Aorta (tissue), 5 donors: ENCODE results near the gene SMAD3. TPM values are rescaled to one million over a fixed set of nuclear protein-coding genes. Genes with fewer than 3 reads are reported as not detected.

Experiments used
- ATAC-seq: fragments of 200-7000 bp; cut with Tn5 transposase; one replicate; pipeline ENCODE4 v1.9.1; 2022; ENCODE audit warnings: moderate library complexity; ENCODE audit not compliant: low FRiP score
- DNase-seq, 2 donors: peaks; one replicate each; pipeline ENCODE4 v3.0.0-alpha.2; 2020
- H3K27ac ChIP-seq, 2 donors: one replicate each; pipeline ENCODE4 v1.5.1; 2013; ENCODE audit warnings: low read length in 2 of 2, mild to moderate bottlenecking in 2 of 2, moderate library complexity in 2 of 2, control low read depth in 1 of 2, inconsistent platforms in 1 of 2, low read depth in 1 of 2
- H3K27me3 ChIP-seq, 2 donors: one replicate each; pipeline ENCODE4 v1.6.1; 2013; ENCODE audit warnings: control low read depth in 1 of 2, low read length in 1 of 2, mild to moderate bottlenecking in 1 of 2, moderate library complexity in 1 of 2; ENCODE audit not compliant: insufficient read depth in 2 of 2, control insufficient read depth in 1 of 2
- H3K36me3 ChIP-seq, 2 donors: one replicate each; pipeline ENCODE4 v1.6.1; 2013; ENCODE audit warnings: control low read depth in 1 of 2, low read length in 1 of 2, mild to moderate bottlenecking in 1 of 2; ENCODE audit not compliant: insufficient read depth in 2 of 2, control insufficient read depth in 1 of 2
- H3K4me1 ChIP-seq, 2 donors: one replicate each; pipeline ENCODE4 v1.6.1; 2013; ENCODE audit warnings: low read length in 2 of 2, control low read depth in 1 of 2, mild to moderate bottlenecking in 1 of 2, moderate library complexity in 1 of 2; ENCODE audit not compliant: insufficient read depth in 2 of 2, control insufficient read depth in 1 of 2
- H3K4me3 ChIP-seq, 2 donors: one replicate each; pipeline ENCODE4 v1.5.1; 2013; ENCODE audit warnings: low read length in 2 of 2, control low read depth in 1 of 2, mild to moderate bottlenecking in 1 of 2
- H3K9me3 ChIP-seq: one replicate; pipeline ENCODE4 v1.6.1; 2013; ENCODE audit warnings: mild to moderate bottlenecking, low read length; ENCODE audit not compliant: control insufficient read depth
- WGBS, 2 donors: extraction: QIAGEN DNeasy Blood & Tissue Kit; methylation state at CpG; one replicate each; pipeline ENCODE4 v1.1.7; 2013; 5-methylcytosine and 5-hydroxymethylcytosine counted together
- intact Hi-C, 2 donors: fragments of 100-400 bp; cut with DNase I; formaldehyde crosslinking; loops; one replicate each; pipeline versions ENCODE4 v1.14.2 to v1.15.0; 2022
- polyA plus RNA-seq, 2 donors: library from polyadenylated mRNA; stranded (reverse); fragments of 200-250 nt; gene quantifications; one replicate each; pipeline ENCODE4 v1.2.3, GENCODE V29; 2013
- total RNA-seq, 2 donors: library from RNA; stranded (reverse); fragmentation: NEBNext Ultra II Directional; extraction: Animal tissue kit (Norgen Biotek cat#: 25700); gene quantifications; one replicate each; pipeline ENCODE4 v1.2.1, GENCODE V29; 2021
- donor health status: healthy with polysubstance abuse.
- donor health status: Bipolar disorder and iron deficiency.
- donor health status: DM: no; HTN: no; CAD: no.
- donor health status: DM: no; HTN: no; CAD: no.
- donor health status: DM: yes; HTN: yes; CAD: no.

The SMAD3 gene
- total and polyA plus RNA-seq, 4 donors: 7.1 to 90.8 (median 55.0) TPM

DNA sequence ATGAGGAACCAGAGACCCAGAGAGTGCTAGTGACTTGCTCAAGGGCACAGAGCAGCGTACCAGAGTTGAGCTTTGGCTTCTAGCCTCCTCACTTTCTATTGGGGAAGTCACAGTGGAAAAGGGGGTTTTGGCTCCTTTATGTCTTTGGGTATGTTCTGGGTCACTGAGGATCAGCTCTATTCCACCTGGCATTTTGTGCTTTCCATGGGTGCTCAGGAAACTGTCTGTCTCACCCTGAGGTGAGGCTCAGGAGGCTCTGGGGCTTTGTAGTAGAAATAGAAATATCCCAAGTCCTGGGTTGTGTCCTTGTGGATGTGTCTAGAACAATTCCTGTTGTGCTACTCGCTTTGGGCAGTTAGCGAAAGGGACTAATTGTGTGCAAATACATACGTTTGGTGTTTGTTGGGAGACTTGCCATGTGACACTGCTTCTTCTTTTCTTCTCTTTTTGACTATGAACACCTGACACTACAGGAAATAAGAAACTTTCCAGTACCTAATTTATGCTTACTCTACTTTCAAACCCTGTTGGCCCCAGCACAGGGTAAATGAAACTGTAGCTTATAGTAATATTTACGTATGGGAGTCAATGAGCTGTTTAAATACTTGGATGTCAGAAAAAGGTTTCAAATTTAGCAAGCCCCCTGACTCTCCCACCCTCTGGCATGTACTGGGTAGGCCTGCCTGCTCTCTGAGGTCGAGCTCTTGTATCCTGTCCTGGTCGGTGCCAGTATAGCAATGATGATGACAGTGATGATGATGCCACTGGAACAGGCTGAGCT, 35.6 kb downstream of the SMAD3 start:
- 90% methylated on average over 7 of the region's 7 CpGs for WGBS, 2 donors
- intact Hi-C loops: no loop called here
- peak in 1 of 2 donors; percentile 19 for DNase-seq
- no peak for ATAC-seq
- Histone ChIP-seq H3K9me3 (no peaks in the 10 kb centered on the region), H3K27ac (no peak overlapping the region), H3K36me3 (no peaks in the 10 kb centered on the region), H3K4me1 (peaks cover 9 to 12% of the 10 kb centered on the region in 2 donors), H3K27me3 (no peaks in the 10 kb centered on the region), H3K4me3 (no peak overlapping the region)

- no peak for ATAC-seq
Observed at GRCh38 chr15:67101911-67102598, 36.7 kb downstream of the SMAD3 start.

DNA sequence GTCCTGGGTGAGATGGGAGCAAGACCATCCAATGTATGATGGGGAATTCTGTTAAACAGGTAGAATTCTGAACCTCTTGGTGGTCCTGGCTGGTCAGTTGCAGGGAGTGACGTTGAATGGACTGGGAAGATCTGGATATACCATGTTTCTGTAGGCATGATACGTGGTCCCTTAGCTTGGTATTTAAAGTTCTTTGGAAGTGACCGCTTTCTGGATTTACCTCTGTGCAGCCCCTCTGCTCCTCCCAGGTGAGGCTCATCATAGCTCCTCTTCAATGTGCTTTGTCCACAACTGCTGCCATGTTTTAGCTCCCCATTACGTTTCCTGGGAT, 37.2 kb downstream of the SMAD3 start:
- H3K4me1 ChIP-seq: peaks cover 9 to 12% of the 10 kb centered on the region in 2 donors
- intact Hi-C loops: no loop called here

More at GRCh38 chr15:67101911-67102598, 36.7 kb downstream of the SMAD3 start:
- Histone ChIP-seq H3K27ac (no peak overlapping the region), H3K4me1 (peaks cover 9 to 12% of the 10 kb centered on the region in 2 donors), H3K36me3 (no peaks in the 10 kb centered on the region), H3K9me3 (no peaks in the 10 kb centered on the region), H3K4me3 (no peak overlapping the region), H3K27me3 (no peaks in the 10 kb centered on the region)
- 61 to 64% methylated on average over 8 of the region's 8 CpGs for WGBS, 2 donors
- no peak for DNase-seq
- intact Hi-C loops: no loop called here

GRCh38 chr15:67103021-67103420, 37.6 kb downstream of the SMAD3 start:
- no peak overlapping the region for H3K4me3 ChIP-seq
- ATAC-seq (no peak), DNase-seq (peak in 1 of 2 donors; percentile 8)
- H3K27ac ChIP-seq: no peak overlapping the region
- intact Hi-C loops: no loop called here
- H3K9me3 ChIP-seq: no peaks in the 10 kb centered on the region
- peaks cover 9 to 12% of the 10 kb centered on the region in 2 donors for H3K4me1 ChIP-seq
- 84 to 93% methylated on average over 4 of the region's 4 CpGs for whole genome bisulfite sequencing, 2 donors
- no peaks in the 10 kb centered on the region for H3K36me3 ChIP-seq
- no peaks in the 10 kb centered on the region for H3K27me3 ChIP-seq

More for the DNA sequence above, 37.2 kb downstream of the SMAD3 start:
- 93 to 97% methylated on average over 4 of the region's 4 CpGs for WGBS, 2 donors
- H3K36me3 ChIP-seq: no peaks in the 10 kb centered on the region
- H3K27ac ChIP-seq: no peak overlapping the region
- no peaks in the 10 kb centered on the region for H3K27me3 ChIP-seq
- ATAC-seq (no peak), DNase-seq (no peak)
- H3K4me3 ChIP-seq: no peak overlapping the region
- H3K9me3 ChIP-seq: no peaks in the 10 kb centered on the region

- peaks cover 9 to 12% of the 10 kb centered on the region in 2 donors for H3K4me1 ChIP-seq
Observed at GRCh38 chr15:67103432-67103831, 38.0 kb downstream of the SMAD3 start.

GRCh38 chr15:67103869-67104268, 38.5 kb downstream of the SMAD3 start:
- intact Hi-C loops: no loop called here
- Histone ChIP-seq H3K36me3 (no peaks in the 10 kb centered on the region), H3K9me3 (no peaks in the 10 kb centered on the region), H3K27ac (no peak overlapping the region), H3K4me1 (peaks cover 9 to 12% of the 10 kb centered on the region in 2 donors), H3K27me3 (no peaks in the 10 kb centered on the region), H3K4me3 (no peak overlapping the region)
- ATAC-seq (no peak), DNase-seq (peak in 1 of 2 donors; percentile 6)
- 77% methylated on average over 11 of the region's 11 CpGs for WGBS, 2 donors

More at GRCh38 chr15:67103432-67103831, 38.0 kb downstream of the SMAD3 start:
- intact Hi-C loops: no loop called here
- Histone ChIP-seq H3K4me3 (no peak overlapping the region), H3K36me3 (no peaks in the 10 kb centered on the region), H3K27me3 (no peaks in the 10 kb centered on the region), H3K9me3 (no peaks in the 10 kb centered on the region), H3K27ac (no peak overlapping the region)
- ATAC-seq: no peak
- WGBS, 2 donors: 91 to 93% methylated on average over 6 of the region's 6 CpGs
- peak in 1 of 2 donors; percentile 23 for DNase-seq

GRCh38 chr15:67104510-67104909, 39.1 kb downstream of the SMAD3 start:
- intact Hi-C loops: no loop called here
- 7 to 10% methylated on average over 8 of the region's 8 CpGs for WGBS, 2 donors
- no peak for ATAC-seq

DNA sequence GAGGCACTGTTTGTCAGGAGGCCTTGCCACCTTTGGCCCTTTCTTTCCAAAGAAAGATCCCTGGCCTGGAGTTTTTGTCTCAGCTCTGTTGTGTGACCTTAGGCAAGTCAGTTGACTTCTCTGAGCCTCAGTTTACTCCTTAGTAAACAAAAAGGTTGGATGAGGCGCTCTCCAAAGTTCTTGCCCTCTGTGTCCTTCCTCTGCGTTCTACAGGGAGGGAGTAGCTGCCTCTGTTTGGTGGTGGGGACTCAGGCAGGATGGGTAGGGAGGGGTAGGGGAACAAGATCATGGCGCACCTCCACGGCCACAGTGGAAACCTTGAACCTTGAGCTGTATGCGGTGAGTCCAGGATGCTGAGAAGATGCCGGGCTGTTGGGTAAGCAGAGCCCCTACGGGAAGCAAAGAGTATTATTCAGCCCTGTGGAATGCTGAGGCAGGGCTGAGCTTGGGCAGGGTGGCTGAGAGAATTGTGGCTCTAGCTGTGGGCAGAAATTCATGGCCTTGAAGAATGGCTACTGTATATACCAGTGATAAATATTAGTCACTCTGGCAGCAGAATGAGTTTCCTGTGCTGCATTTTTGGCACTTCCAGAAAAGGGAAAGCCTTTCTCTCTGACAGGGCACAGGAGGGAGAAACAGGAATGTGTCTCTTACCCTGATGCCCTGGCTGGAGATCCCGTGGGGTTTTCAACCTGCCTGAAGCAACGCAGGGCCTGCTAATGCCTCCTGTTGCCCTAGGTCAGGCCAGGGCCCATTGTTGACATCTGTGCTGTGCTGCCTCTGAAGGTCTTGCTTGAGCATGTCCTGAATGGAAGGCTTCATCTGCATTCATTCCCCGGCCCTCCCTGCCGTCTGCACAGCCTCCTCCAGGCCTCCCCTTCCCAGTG, 39.9 kb downstream of the SMAD3 start:
- Histone ChIP-seq H3K27ac (peak overlapping the region; percentile 11 to 98), H3K27me3 (no peaks in the 10 kb centered on the region), H3K9me3 (no peaks in the 10 kb centered on the region), H3K36me3 (no peaks in the 10 kb centered on the region), H3K4me1 (peaks cover 9 to 12% of the 10 kb centered on the region in 2 donors), H3K4me3 (no peak overlapping the region)
- 22 to 26% methylated on average over 11 of the region's 11 CpGs for WGBS, 2 donors
- intact Hi-C loops: loop anchor here (5.0 kb wide), 2 partner anchors 38 to 42 kb away; partner anchors contain the start of gene SMAD3 (in 2 of the 2)
- DNase-seq: peak; percentile 81 to 85
- peak; percentile 70 for ATAC-seq

More at GRCh38 chr15:67104510-67104909, 39.1 kb downstream of the SMAD3 start:
- Histone ChIP-seq H3K4me1 (peaks cover 9 to 12% of the 10 kb centered on the region in 2 donors), H3K27ac (peak overlapping the region in 1 of 2 donors; percentile 82), H3K4me3 (no peak overlapping the region), H3K27me3 (no peaks in the 10 kb centered on the region), H3K9me3 (no peaks in the 10 kb centered on the region), H3K36me3 (no peaks in the 10 kb centered on the region)
- peak in 1 of 2 donors; percentile 19 for DNase-seq
